KMS-11 (cell line): ENCODE results near the gene TFPT.

Experiments used
- H2AFZ ChIP-seq: fragments of 200-600 bp; sonication (generic); 2 replicates; pipeline ENCODE4 v1.6.1; 2016; ENCODE audit warnings: antibody characterized with exemption, mixed run types, low read depth
- H3K27ac ChIP-seq: fragments of 200-600 bp; sonication (generic); 2 replicates; pipeline ENCODE4 v1.6.1; 2016; ENCODE audit warnings: mild to moderate bottlenecking, mixed run types
- H3K27me3 ChIP-seq: fragments of 200-600 bp; sonication (generic); 2 replicates; pipeline ENCODE4 v1.6.1; 2017; ENCODE audit warnings: mild to moderate bottlenecking, low read depth, mixed run types, moderate library complexity; ENCODE audit not compliant: insufficient read depth
- H3K36me3 ChIP-seq: fragments of 200-600 bp; sonication (generic); 2 replicates; pipeline ENCODE4 v1.6.1; 2017; ENCODE audit warnings: mild to moderate bottlenecking, mixed run types; ENCODE audit not compliant: insufficient read depth
- H3K4me1 ChIP-seq: fragments of 200-600 bp; sonication (generic); 2 replicates; pipeline ENCODE4 v1.6.1; 2016; ENCODE audit warnings: mild to moderate bottlenecking, low read depth, mixed run types; ENCODE audit not compliant: poor library complexity, severe bottlenecking
- H3K4me2 ChIP-seq: fragments of 200-600 bp; sonication (generic); 2 replicates; pipeline ENCODE4 v1.7.0; 2016; ENCODE audit warnings: mild to moderate bottlenecking, mixed run types
- H3K4me3 ChIP-seq: fragments of 200-600 bp; sonication (generic); IDR thresholded peaks from 2 replicates; pipeline ENCODE4 v1.6.1; 2017; ENCODE audit warnings: low read depth, low read length, mixed read lengths; ENCODE audit not compliant: insufficient read depth
- H3K79me2 ChIP-seq: fragments of 200-600 bp; sonication (generic); 2 replicates; pipeline ENCODE4 v1.6.1; 2016; ENCODE audit warnings: low read depth, mixed run types; ENCODE audit not compliant: insufficient read depth
- H3K9ac ChIP-seq: fragments of 200-600 bp; sonication (generic); 2 replicates; pipeline ENCODE4 v1.6.1; 2016; ENCODE audit warnings: mild to moderate bottlenecking, mixed run types
- H4K20me1 ChIP-seq: fragments of 200-600 bp; sonication (generic); 2 replicates; pipeline ENCODE4 v1.6.1; 2016; ENCODE audit warnings: mild to moderate bottlenecking, mixed run types; ENCODE audit not compliant: insufficient read depth
- TF ChIP-seq, protein P1 (sequence below): fragments of 200-600 bp; sonication (generic); conservative IDR thresholded peaks from 2 replicates; pipeline ENCODE4 v1.6.1; 2017; ENCODE audit warnings: low read depth, mild to moderate bottlenecking, antibody characterized with exemption, low read length, moderate library complexity, mixed read lengths

The TFPT gene

DNA sequence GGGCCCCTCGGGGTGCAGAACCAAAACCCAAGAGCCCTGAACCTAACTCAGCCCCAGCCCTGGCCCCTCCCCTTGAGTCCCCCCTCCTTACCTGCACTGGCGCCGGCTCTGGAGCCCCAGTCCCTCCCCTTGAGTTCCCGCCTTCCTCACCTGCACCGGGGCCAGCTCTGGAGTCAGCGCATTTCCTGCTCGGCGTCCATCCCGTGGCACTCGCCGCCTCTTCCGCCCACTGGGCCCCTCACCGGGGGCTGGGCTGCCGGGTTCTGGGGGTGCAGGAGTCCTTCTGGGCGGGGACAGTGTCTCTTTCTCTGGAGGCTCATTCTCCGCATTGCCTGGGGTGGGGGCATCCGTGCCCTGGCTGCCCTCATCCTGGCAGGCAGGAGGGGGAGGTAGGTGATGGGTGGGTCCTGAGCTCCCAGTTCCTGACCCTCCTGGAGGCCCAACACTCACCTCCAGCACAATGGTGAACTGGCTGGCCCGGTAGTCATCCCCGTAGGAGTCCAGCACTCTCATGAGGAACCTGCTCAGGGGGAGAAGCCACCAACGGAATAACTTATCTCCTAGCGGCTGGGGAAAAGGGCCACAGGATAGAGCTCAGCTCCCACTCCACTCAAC, 7.5 kb downstream of the TFPT start:
- no peak overlapping the region for H3K4me2 ChIP-seq
- H3K27me3 ChIP-seq = no peaks in the 10 kb centered on the region
- peaks cover 13% of the 10 kb centered on the region for H3K4me1 ChIP-seq
- H3K27ac ChIP-seq = no peak overlapping the region
- H3K36me3 ChIP-seq = peaks cover 3% of the 10 kb centered on the region; the same call in 1 of the 2 replicates
- H3K9ac ChIP-seq = no peak overlapping the region
- no peak overlapping the region for H3K4me3 ChIP-seq
- no peak overlapping the region for H2AFZ ChIP-seq
- H3K79me2 ChIP-seq = peaks cover 20% of the 10 kb centered on the region
- H4K20me1 ChIP-seq = no peaks in the 10 kb centered on the region
- TF ChIP-seq, protein P1, sequence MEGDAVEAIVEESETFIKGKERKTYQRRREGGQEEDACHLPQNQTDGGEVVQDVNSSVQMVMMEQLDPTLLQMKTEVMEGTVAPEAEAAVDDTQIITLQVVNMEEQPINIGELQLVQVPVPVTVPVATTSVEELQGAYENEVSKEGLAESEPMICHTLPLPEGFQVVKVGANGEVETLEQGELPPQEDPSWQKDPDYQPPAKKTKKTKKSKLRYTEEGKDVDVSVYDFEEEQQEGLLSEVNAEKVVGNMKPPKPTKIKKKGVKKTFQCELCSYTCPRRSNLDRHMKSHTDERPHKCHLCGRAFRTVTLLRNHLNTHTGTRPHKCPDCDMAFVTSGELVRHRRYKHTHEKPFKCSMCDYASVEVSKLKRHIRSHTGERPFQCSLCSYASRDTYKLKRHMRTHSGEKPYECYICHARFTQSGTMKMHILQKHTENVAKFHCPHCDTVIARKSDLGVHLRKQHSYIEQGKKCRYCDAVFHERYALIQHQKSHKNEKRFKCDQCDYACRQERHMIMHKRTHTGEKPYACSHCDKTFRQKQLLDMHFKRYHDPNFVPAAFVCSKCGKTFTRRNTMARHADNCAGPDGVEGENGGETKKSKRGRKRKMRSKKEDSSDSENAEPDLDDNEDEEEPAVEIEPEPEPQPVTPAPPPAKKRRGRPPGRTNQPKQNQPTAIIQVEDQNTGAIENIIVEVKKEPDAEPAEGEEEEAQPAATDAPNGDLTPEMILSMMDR = no peak

DNA sequence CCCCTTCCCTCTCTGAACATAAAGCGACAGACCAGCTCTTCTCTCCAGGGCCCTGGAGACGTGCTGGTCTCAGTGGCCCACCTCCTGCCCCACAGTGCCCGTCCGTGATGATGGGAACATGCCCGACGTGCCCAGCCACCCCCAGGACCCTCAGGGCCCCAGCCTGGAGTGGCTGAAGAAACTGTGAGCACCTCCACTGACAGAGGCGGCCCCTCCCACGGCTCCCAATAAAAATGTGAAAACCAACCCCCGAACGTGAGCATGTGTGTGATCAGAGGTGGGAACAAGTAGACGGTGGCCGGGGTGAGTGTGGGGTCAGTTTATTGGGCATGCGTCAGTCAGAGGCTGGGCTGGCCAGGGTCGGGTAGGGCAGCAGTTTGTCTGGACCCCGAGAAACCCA, 8.7 kb downstream of the TFPT start:
- peaks cover 17% of the 10 kb centered on the region for H3K4me1 ChIP-seq
- H2AFZ ChIP-seq = no peak overlapping the region
- H3K79me2 ChIP-seq = peaks cover 20% of the 10 kb centered on the region
- H3K4me3 ChIP-seq = no peak overlapping the region
- H3K4me2 ChIP-seq = no peak overlapping the region
- no peaks in the 10 kb centered on the region for H4K20me1 ChIP-seq
- TF ChIP-seq, protein P1 = no peak
- no peaks in the 10 kb centered on the region for H3K27me3 ChIP-seq
- no peak overlapping the region for H3K9ac ChIP-seq
- H3K27ac ChIP-seq = no peak overlapping the region
- peaks cover 3% of the 10 kb centered on the region; the same call in 1 of the 2 replicates for H3K36me3 ChIP-seq

DNA sequence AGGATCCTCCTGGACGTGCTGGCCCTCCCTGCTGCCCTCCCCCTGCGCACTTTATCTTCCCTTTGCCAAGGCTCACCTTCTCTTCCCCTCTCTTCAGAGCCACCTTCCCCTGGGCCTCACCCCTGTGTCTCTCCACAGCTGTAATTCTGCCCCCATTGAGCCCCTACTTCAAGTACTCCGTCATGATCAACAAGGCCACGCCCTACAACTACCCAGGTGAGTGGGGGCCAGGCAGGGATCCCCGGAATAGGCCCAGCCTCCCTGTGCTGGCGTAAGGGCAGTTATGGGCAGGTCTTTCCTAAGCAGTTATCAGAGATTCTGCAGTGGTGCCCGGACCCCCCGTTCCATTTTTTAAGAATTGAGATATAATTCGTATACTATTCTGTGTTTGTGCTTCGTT, 9.7 kb downstream of the TFPT start:
- Histone ChIP-seq H3K36me3 (peaks cover 3% of the 10 kb centered on the region; the same call in 1 of the 2 replicates), H3K4me3 (no peak overlapping the region), H3K4me1 (peaks cover 17% of the 10 kb centered on the region), H3K9ac (no peak overlapping the region), H3K79me2 (peaks cover 20% of the 10 kb centered on the region), H3K4me2 (no peak overlapping the region), H3K27me3 (no peaks in the 10 kb centered on the region), H2AFZ (no peak overlapping the region), H4K20me1 (no peaks in the 10 kb centered on the region), H3K27ac (no peak overlapping the region)
- TF ChIP-seq, protein P1 = no peak

DNA sequence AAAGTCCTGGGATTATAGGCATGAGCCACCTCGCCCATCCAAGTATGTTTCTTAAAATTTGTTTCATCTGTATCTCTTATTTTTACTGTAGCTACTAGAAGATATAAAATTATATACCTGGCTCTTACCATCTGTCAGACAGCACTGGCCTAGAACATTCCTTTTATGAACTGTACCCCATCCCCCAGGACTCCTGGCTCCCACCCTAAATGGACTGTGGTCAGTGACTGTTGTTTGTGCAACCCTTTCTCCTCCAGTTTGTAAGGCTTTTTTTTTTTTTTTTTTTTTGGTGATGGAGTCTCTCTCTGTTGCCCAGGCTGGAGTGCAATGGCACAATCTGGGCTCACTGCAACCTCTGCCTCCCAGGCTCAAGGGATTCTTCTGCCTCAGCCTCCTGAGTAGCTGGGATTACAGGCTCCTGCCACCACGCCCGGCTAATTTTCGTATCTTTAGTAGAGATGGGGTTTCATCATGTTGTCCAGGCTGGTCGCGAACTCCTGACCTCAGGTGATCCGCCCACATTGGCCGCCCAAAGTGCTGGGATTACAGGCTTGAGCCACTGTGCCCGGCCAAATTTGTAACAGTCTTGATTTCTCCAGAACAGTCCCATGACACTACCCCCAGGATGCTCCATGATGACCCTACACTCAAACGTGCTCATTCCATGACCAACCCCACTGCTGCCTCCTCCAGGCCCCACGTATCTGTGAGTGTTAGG, 10.3 kb downstream of the TFPT start:
- no peak overlapping the region for H3K4me2 ChIP-seq
- H3K27ac ChIP-seq = no peak overlapping the region
- peaks cover 20% of the 10 kb centered on the region for H3K79me2 ChIP-seq
- H4K20me1 ChIP-seq = no peaks in the 10 kb centered on the region
- TF ChIP-seq, protein P1 = no peak
- H3K4me3 ChIP-seq = no peak overlapping the region
- peaks cover 3% of the 10 kb centered on the region; the same call in 1 of the 2 replicates for H3K36me3 ChIP-seq
- peaks cover 17% of the 10 kb centered on the region for H3K4me1 ChIP-seq
- no peak overlapping the region for H2AFZ ChIP-seq
- H3K9ac ChIP-seq = no peak overlapping the region
- no peaks in the 10 kb centered on the region for H3K27me3 ChIP-seq
